GM21423 (cell line): ENCODE data around the gene NUAK2.
"Not testable (repeated sequence)": the region's sequence is repeated elsewhere in the genome, so short reads cannot be mapped to it uniquely, and the experiment has no call there.

Source experiments
- ATAC-seq: cut with Tn5 transposase; IDR thresholded peaks from one replicate; pipeline ENCODE4 v1.9.1; 2021; ENCODE audit warnings: mild to moderate bottlenecking, moderate library complexity; ENCODE audit not compliant: unreplicated experiment

Gene NUAK2

GRCh38 chr1:205321162-205321958, at the start of gene NUAK2:
Gene NUAK2, minus strand, starts transcription at chr1:205321745. Its CDS starts 117 bp downstream, at chr1:205321628.
- no peak for ATAC-seq

GRCh38 chr1:205370780-205371179, 49.2 kb upstream of the NUAK2 start:
- ATAC-seq: no peak

GRCh38 chr1:205369701-205370123, 48.2 kb upstream of the NUAK2 start:
- ATAC-seq: no peak

GRCh38 chr1:205368478-205368877, 46.9 kb upstream of the NUAK2 start:
- ATAC-seq: no peak

- ATAC-seq: no peak
Measured at GRCh38 chr1:205365945-205366463, 44.5 kb upstream of the NUAK2 start.

- not testable (repeated sequence) for ATAC-seq
Measured at GRCh38 chr1:205365086-205365485, 43.5 kb upstream of the NUAK2 start.

GRCh38 chr1:205360891-205361290, 39.3 kb upstream of the NUAK2 start:
- no peak for ATAC-seq

GRCh38 chr1:205359771-205360565, 38.4 kb upstream of the NUAK2 start:
- no peak for ATAC-seq

- no peak for ATAC-seq
Measured at GRCh38 chr1:205358579-205358978, 37.0 kb upstream of the NUAK2 start.

GRCh38 chr1:205357567-205357966, 36.0 kb upstream of the NUAK2 start:
- ATAC-seq: no peak

GRCh38 chr1:205356440-205357139, 35.0 kb upstream of the NUAK2 start, which contains the start of gene KLHDC8A:
Gene KLHDC8A, minus strand, starts transcription at chr1:205356922. Its CDS starts 13,318 bp downstream, at chr1:205343604.
- ATAC-seq: no peak

GRCh38 chr1:205355075-205355453, 33.5 kb upstream of the NUAK2 start:
- no peak for ATAC-seq

- ATAC-seq: no peak
Measured at GRCh38 chr1:205354259-205355074, 32.9 kb upstream of the NUAK2 start.

- no peak for ATAC-seq
Measured at GRCh38 chr1:205353612-205354011, 32.1 kb upstream of the NUAK2 start.

GRCh38 chr1:205353191-205353590, 31.6 kb upstream of the NUAK2 start:
- ATAC-seq: no peak

- no peak for ATAC-seq
Measured at GRCh38 chr1:205351984-205352713, 30.6 kb upstream of the NUAK2 start.

- no peak for ATAC-seq
Measured at GRCh38 chr1:205350691-205351141, 29.2 kb upstream of the NUAK2 start.

- ATAC-seq: no peak
Measured at GRCh38 chr1:205350124-205350523, 28.6 kb upstream of the NUAK2 start.
